ENCODE measurements around the gene PON1.
A peak's percentile ranks its signal among the peaks of the same experiment; 100 is the strongest.

The PON1 gene

GRCh38 chr7:95324431-95324830 lies at the start of gene PON1:
Gene PON1, minus strand, starts transcription at chr7:95324532. Its CDS starts 57 bp downstream, at chr7:95324475.
- Histone ChIP-seq H3K4me3 (IDR thresholded peaks at IDR 0.05; ENCODE audit: insufficient read depth, low read depth, low read length) (no peak within 1 kb of the TSS), H3K4me2 (peak within 1 kb of the TSS; percentile 14; the same call in 1 of the 2 replicates), H3K36me3 (ENCODE audit: insufficient read depth) (no peaks in the 10 kb centered on the region), H3K27me3 (ENCODE audit: insufficient read depth, low read depth) (no peaks in the 10 kb centered on the region), H3K79me2 (ENCODE audit: insufficient read depth, low read depth) (no peaks in the 10 kb centered on the region), H2AFZ (ENCODE audit: low read depth) (no peak within 1 kb of the TSS), H3K9ac (no peak within 1 kb of the TSS), H3K4me1 (ENCODE audit: low read depth, poor library complexity, severe bottlenecking) (peaks cover 24% of the 10 kb centered on the region), H4K20me1 (ENCODE audit: insufficient read depth) (no peaks in the 10 kb centered on the region), H3K27ac (peak within 1 kb of the TSS; percentile 43; the same call in 1 of the 2 replicates)
- TF ChIP-seq CTCF (conservative IDR thresholded peaks at IDR 0.05; ENCODE audit: low read depth, low read length): no peak

GRCh38 chr7:95373323-95373722 lies 49.0 kb upstream of the PON1 start:
- Histone ChIP-seq H3K4me1 (ENCODE audit: low read depth, poor library complexity, severe bottlenecking) (no peaks in the 10 kb centered on the region), H3K4me3 (IDR thresholded peaks at IDR 0.05; ENCODE audit: insufficient read depth, low read depth, low read length) (no peak overlapping the region), H3K9ac (no peak overlapping the region), H3K36me3 (ENCODE audit: insufficient read depth) (no peaks in the 10 kb centered on the region), H3K79me2 (ENCODE audit: insufficient read depth, low read depth) (no peaks in the 10 kb centered on the region), H4K20me1 (ENCODE audit: insufficient read depth) (no peaks in the 10 kb centered on the region), H3K27me3 (ENCODE audit: insufficient read depth, low read depth) (no peaks in the 10 kb centered on the region), H3K4me2 (no peak overlapping the region), H3K27ac (no peak overlapping the region), H2AFZ (ENCODE audit: low read depth) (no peak overlapping the region)
- TF ChIP-seq CTCF (conservative IDR thresholded peaks at IDR 0.05; ENCODE audit: low read depth, low read length): no peak

GRCh38 chr7:95368235-95368634 lies 43.9 kb upstream of the PON1 start:
- Histone ChIP-seq H4K20me1 (ENCODE audit: insufficient read depth) (no peaks in the 10 kb centered on the region), H3K27me3 (ENCODE audit: insufficient read depth, low read depth) (no peaks in the 10 kb centered on the region), H3K9ac (no peak overlapping the region), H3K79me2 (ENCODE audit: insufficient read depth, low read depth) (no peaks in the 10 kb centered on the region), H3K27ac (no peak overlapping the region), H3K4me2 (no peak overlapping the region), H3K36me3 (ENCODE audit: insufficient read depth) (no peaks in the 10 kb centered on the region), H3K4me3 (IDR thresholded peaks at IDR 0.05; ENCODE audit: insufficient read depth, low read depth, low read length) (no peak overlapping the region), H3K4me1 (ENCODE audit: low read depth, poor library complexity, severe bottlenecking) (no peaks in the 10 kb centered on the region), H2AFZ (ENCODE audit: low read depth) (no peak overlapping the region)
- TF ChIP-seq CTCF (conservative IDR thresholded peaks at IDR 0.05; ENCODE audit: low read depth, low read length): no peak

- H3K4me2 ChIP-seq: no peak overlapping the region
- H3K4me1 ChIP-seq (ENCODE audit: low read depth, poor library complexity, severe bottlenecking): no peaks in the 10 kb centered on the region
- no peaks in the 10 kb centered on the region for H3K27me3 ChIP-seq (ENCODE audit: insufficient read depth, low read depth)
- H2AFZ ChIP-seq (ENCODE audit: low read depth): no peak overlapping the region
- H3K9ac ChIP-seq: no peak overlapping the region
- no peaks in the 10 kb centered on the region for H4K20me1 ChIP-seq (ENCODE audit: insufficient read depth)
- no peak for TF ChIP-seq CTCF (conservative IDR thresholded peaks at IDR 0.05; ENCODE audit: low read depth, low read length)
- no peaks in the 10 kb centered on the region for H3K36me3 ChIP-seq (ENCODE audit: insufficient read depth)
- H3K79me2 ChIP-seq (ENCODE audit: insufficient read depth, low read depth): no peaks in the 10 kb centered on the region
- no peak overlapping the region for H3K4me3 ChIP-seq (IDR thresholded peaks at IDR 0.05; ENCODE audit: insufficient read depth, low read depth, low read length)
- no peak overlapping the region for H3K27ac ChIP-seq
Observed at GRCh38 chr7:95367606-95368005, 43.3 kb upstream of the PON1 start.

Measured in KMS-11 (cell line).